Activated T-cell treated with anti-CD3 and anti-CD28 coated beads for 48 hours (primary cell): Measurements from ENCODE around the gene CLRN1.
"Not testable (repeated sequence)": the region's sequence is repeated elsewhere in the genome, so short reads cannot be mapped to it uniquely, and the experiment has no call there.

ENCODE experiments used
- DNase-seq: peaks from one replicate; pipeline ENCODE4 v3.0.0-alpha.2; 2020; ENCODE audit warnings: low read depth

The CLRN1 gene

GRCh38 chr3:150972366-150973071 lies at the start of gene CLRN1:
CLRN1 (minus strand) TSS chr3:150972727; CDS start chr3:150972708, 19 bp downstream.
- DNase-seq: no peak

- no peak for DNase-seq
These were observed 43.9 kb upstream of the CLRN1 start for GRCh38 chr3:151016478-151016795.

- no peak for DNase-seq
These were observed 43.4 kb upstream of the CLRN1 start for GRCh38 chr3:151015767-151016477.

- DNase-seq: no peak
These were observed 42.7 kb upstream of the CLRN1 start for GRCh38 chr3:151015181-151015580.

GRCh38 chr3:151014501-151015018 lies 42.0 kb upstream of the CLRN1 start:
- no peak for DNase-seq

- DNase-seq: no peak
These were observed 40.2 kb upstream of the CLRN1 start for GRCh38 chr3:151012753-151013152.

GRCh38 chr3:151011427-151011826 lies 38.9 kb upstream of the CLRN1 start:
- no peak for DNase-seq

GRCh38 chr3:151009981-151010380 lies 37.5 kb upstream of the CLRN1 start:
- no peak for DNase-seq

GRCh38 chr3:151009430-151009829 lies 36.9 kb upstream of the CLRN1 start:
- DNase-seq: no peak

GRCh38 chr3:151008699-151009098 lies 36.2 kb upstream of the CLRN1 start:
- no peak for DNase-seq

GRCh38 chr3:151003768-151004134 lies 31.2 kb upstream of the CLRN1 start:
- DNase-seq: no peak

- no peak for DNase-seq
These were observed 30.7 kb upstream of the CLRN1 start for GRCh38 chr3:151003029-151003767.

GRCh38 chr3:151002003-151002981 lies 29.8 kb upstream of the CLRN1 start:
- DNase-seq: no peak

- no peak for DNase-seq
These were observed 26.5 kb upstream of the CLRN1 start for GRCh38 chr3:150998996-150999395.

- DNase-seq: no peak
These were observed 24.2 kb upstream of the CLRN1 start for GRCh38 chr3:150996731-150997130.

GRCh38 chr3:150995510-150995909 lies 23.0 kb upstream of the CLRN1 start:
- no peak for DNase-seq

- DNase-seq: no peak
These were observed 16.7 kb upstream of the CLRN1 start for GRCh38 chr3:150989208-150989607.

GRCh38 chr3:150988395-150988794 lies 15.9 kb upstream of the CLRN1 start:
- DNase-seq: not testable (repeated sequence)

GRCh38 chr3:150985711-150986110 lies 13.2 kb upstream of the CLRN1 start:
- DNase-seq: no peak

GRCh38 chr3:150984066-150984465 lies 11.5 kb upstream of the CLRN1 start:
- DNase-seq: no peak

GRCh38 chr3:150978566-150979148 lies 6.1 kb upstream of the CLRN1 start:
- no peak for DNase-seq
